Stimulated activated CD4-positive, alpha-beta T cell treated with anti-CD3 and anti-CD28 coated beads, Interleukin-4, amount 100 ng/mL, for 1 hour (primary cell): Measurements from ENCODE around the gene SCAMP4.

Experiments
- DNase-seq: peaks from one replicate; pipeline ENCODE4 v3.0.0-alpha.2; 2020

The SCAMP4 gene

GRCh38 chr19:1905110-1905862 is at the start of gene SCAMP4, which contains the start of gene ADAT3:
Gene SCAMP4 (plus strand): TSS chr19:1905399. CDS start chr19:1915020, 9,621 bp downstream.
Gene ADAT3 (plus strand): TSS chr19:1905399. CDS start chr19:1912048, 6,649 bp downstream.
- peak; percentile 99 for DNase-seq

- no peak for DNase-seq
Measured at GRCh38 chr19:1855828-1856255, 49.4 kb upstream of the SCAMP4 start.

GRCh38 chr19:1856345-1856697 is 48.9 kb upstream of the SCAMP4 start:
- DNase-seq, result no peak

- DNase-seq, result peak; percentile 61
Measured at GRCh38 chr19:1856698-1857603, 48.2 kb upstream of the SCAMP4 start.

- no peak for DNase-seq
Measured at GRCh38 chr19:1857648-1858326, 47.4 kb upstream of the SCAMP4 start.

- no peak for DNase-seq
Measured at GRCh38 chr19:1858412-1859081, 46.7 kb upstream of the SCAMP4 start.

- DNase-seq, result no peak
Measured at GRCh38 chr19:1859331-1859781, 45.8 kb upstream of the SCAMP4 start.

GRCh38 chr19:1860042-1860775 is 45.0 kb upstream of the SCAMP4 start:
- peak; percentile 50 for DNase-seq

GRCh38 chr19:1860821-1861598 is 44.2 kb upstream of the SCAMP4 start:
- no peak for DNase-seq

- no peak for DNase-seq
Measured at GRCh38 chr19:1861599-1862031, 43.6 kb upstream of the SCAMP4 start.

GRCh38 chr19:1862068-1862423 is 43.2 kb upstream of the SCAMP4 start:
- no peak for DNase-seq

GRCh38 chr19:1862424-1863327 is 42.5 kb upstream of the SCAMP4 start:
- peak; percentile 70 for DNase-seq

GRCh38 chr19:1863328-1863637 is 41.9 kb upstream of the SCAMP4 start, which contains the start of gene KLF16:
Gene KLF16 (minus strand): TSS chr19:1863579. CDS start chr19:1863497, 82 bp downstream.
- no peak for DNase-seq

GRCh38 chr19:1863638-1864479 is 41.3 kb upstream of the SCAMP4 start:
- peak; percentile 94 for DNase-seq

- DNase-seq, result peak; percentile 67
Measured at GRCh38 chr19:1864480-1865171, 40.6 kb upstream of the SCAMP4 start.

GRCh38 chr19:1865172-1866010 is 39.8 kb upstream of the SCAMP4 start:
- no peak for DNase-seq

GRCh38 chr19:1866693-1867348 is 38.4 kb upstream of the SCAMP4 start:
- DNase-seq, result no peak
